ENCODE data around the gene MRFAP1. TPM values are rescaled to one million over a fixed set of nuclear protein-coding genes. Genes with fewer than 3 reads are reported as not detected.

MRFAP1 gene
- total RNA-seq, 1 experiment from 2014 or later: 212 TPM

GRCh38 chr4:6598127-6598526 lies 42.4 kb upstream of the MRFAP1 start:
- H3K27ac ChIP-seq (ENCODE audit: low read length): no peak overlapping the region
- BruUV-seq (replicated peaks): no TSS peak
- ChIA-PET POLR2A (no interaction called here), CTCF (no interaction called here)
- H3K4me3 ChIP-seq (ENCODE audit: low read depth in 2 of 2, low read length in 2 of 2): no peak overlapping the region
- no peaks in the 10 kb centered on the region for H3K9me3 ChIP-seq (ENCODE audit: control insufficient read depth, insufficient read depth, low read depth, low read length)
- DNase-seq (ENCODE audit: low read depth, low spot score): no peak
- no peaks in the 10 kb centered on the region for H3K27me3 ChIP-seq (ENCODE audit: control insufficient read depth, insufficient read depth, low read length)
- no peaks in the 10 kb centered on the region for H3K4me1 ChIP-seq (ENCODE audit: control insufficient read depth, insufficient read depth, low read length)
- H3K36me3 ChIP-seq (ENCODE audit: control insufficient read depth, insufficient read depth, low read length): no peaks in the 10 kb centered on the region
- TF ChIP-seq TCF7L2 (IDR thresholded peaks at IDR 0.05; ENCODE audit: low read depth, low read length): no peak
- TF ChIP-seq POLR2AphosphoS5 (IDR thresholded peaks at IDR 0.05; ENCODE audit: low read depth, low read length): no peak
- TF ChIP-seq CTCF (IDR thresholded peaks at IDR 0.05): no peak
- TF ChIP-seq SIN3A (IDR thresholded peaks at IDR 0.05; ENCODE audit: borderline replicate concordance, insufficient read depth, low read depth, low read length): no peak
- TF ChIP-seq, protein P1, sequence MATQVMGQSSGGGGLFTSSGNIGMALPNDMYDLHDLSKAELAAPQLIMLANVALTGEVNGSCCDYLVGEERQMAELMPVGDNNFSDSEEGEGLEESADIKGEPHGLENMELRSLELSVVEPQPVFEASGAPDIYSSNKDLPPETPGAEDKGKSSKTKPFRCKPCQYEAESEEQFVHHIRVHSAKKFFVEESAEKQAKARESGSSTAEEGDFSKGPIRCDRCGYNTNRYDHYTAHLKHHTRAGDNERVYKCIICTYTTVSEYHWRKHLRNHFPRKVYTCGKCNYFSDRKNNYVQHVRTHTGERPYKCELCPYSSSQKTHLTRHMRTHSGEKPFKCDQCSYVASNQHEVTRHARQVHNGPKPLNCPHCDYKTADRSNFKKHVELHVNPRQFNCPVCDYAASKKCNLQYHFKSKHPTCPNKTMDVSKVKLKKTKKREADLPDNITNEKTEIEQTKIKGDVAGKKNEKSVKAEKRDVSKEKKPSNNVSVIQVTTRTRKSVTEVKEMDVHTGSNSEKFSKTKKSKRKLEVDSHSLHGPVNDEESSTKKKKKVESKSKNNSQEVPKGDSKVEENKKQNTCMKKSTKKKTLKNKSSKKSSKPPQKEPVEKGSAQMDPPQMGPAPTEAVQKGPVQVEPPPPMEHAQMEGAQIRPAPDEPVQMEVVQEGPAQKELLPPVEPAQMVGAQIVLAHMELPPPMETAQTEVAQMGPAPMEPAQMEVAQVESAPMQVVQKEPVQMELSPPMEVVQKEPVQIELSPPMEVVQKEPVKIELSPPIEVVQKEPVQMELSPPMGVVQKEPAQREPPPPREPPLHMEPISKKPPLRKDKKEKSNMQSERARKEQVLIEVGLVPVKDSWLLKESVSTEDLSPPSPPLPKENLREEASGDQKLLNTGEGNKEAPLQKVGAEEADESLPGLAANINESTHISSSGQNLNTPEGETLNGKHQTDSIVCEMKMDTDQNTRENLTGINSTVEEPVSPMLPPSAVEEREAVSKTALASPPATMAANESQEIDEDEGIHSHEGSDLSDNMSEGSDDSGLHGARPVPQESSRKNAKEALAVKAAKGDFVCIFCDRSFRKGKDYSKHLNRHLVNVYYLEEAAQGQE (IDR thresholded peaks at IDR 0.05; ENCODE audit: insufficient read depth in 1 of 2, low read depth in 2 of 2, low read length in 1 of 2): no peak
- no peak for ATAC-seq
- intact Hi-C loops (cut with micrococcal nuclease; ENCODE audit: unreplicated experiment): no loop called here
- in situ Hi-C loops (cut with HindIII; ENCODE audit: low pct_unique_long_range_greater_than_20kb, low sequenced_read_pairs): no loop called here

- H3K4me1 ChIP-seq (ENCODE audit: control insufficient read depth, insufficient read depth, low read length): no peaks in the 10 kb centered on the region
- POLR2A ChIA-PET: no interaction called here
- BruUV-seq (replicated peaks): no TSS peak
- H3K9me3 ChIP-seq (ENCODE audit: control insufficient read depth, insufficient read depth, low read depth, low read length): no peaks in the 10 kb centered on the region
- H3K27me3 ChIP-seq (ENCODE audit: control insufficient read depth, insufficient read depth, low read length): no peaks in the 10 kb centered on the region
- intact Hi-C loops (cut with micrococcal nuclease; ENCODE audit: unreplicated experiment): no loop called here
- no peak for ATAC-seq
- H3K36me3 ChIP-seq (ENCODE audit: control insufficient read depth, insufficient read depth, low read length): no peaks in the 10 kb centered on the region
- TF ChIP-seq, protein P1 (IDR thresholded peaks at IDR 0.05; ENCODE audit: insufficient read depth in 1 of 2, low read depth in 2 of 2, low read length in 1 of 2): no peak
- TF ChIP-seq POLR2AphosphoS5 (IDR thresholded peaks at IDR 0.05; ENCODE audit: low read depth, low read length) (no peak), SIN3A (IDR thresholded peaks at IDR 0.05; ENCODE audit: borderline replicate concordance, insufficient read depth, low read depth, low read length) (no peak), TCF7L2 (IDR thresholded peaks at IDR 0.05; ENCODE audit: low read depth, low read length) (no peak), CTCF (IDR thresholded peaks at IDR 0.05) (no peak)
- DNase-seq (ENCODE audit: low read depth, low spot score): no peak
- no peak overlapping the region for H3K27ac ChIP-seq (ENCODE audit: low read length)
- in situ Hi-C loops (cut with HindIII; ENCODE audit: low pct_unique_long_range_greater_than_20kb, low sequenced_read_pairs): no loop called here
- no peak overlapping the region for H3K4me3 ChIP-seq (ENCODE audit: low read depth in 2 of 2, low read length in 2 of 2)
- CTCF ChIA-PET: no interaction called here
Observed at GRCh38 chr4:6598641-6599040, 41.8 kb upstream of the MRFAP1 start.
